GM18508 (cell line): ENCODE data around the gene KCTD1.

Experiments used
- ATAC-seq: cut with Tn5 transposase; IDR thresholded peaks from one replicate; pipeline ENCODE4 v1.9.1; 2021; ENCODE audit warnings: moderate number of reproducible peaks; ENCODE audit not compliant: insufficient read depth, unreplicated experiment

KCTD1 gene

DNA sequence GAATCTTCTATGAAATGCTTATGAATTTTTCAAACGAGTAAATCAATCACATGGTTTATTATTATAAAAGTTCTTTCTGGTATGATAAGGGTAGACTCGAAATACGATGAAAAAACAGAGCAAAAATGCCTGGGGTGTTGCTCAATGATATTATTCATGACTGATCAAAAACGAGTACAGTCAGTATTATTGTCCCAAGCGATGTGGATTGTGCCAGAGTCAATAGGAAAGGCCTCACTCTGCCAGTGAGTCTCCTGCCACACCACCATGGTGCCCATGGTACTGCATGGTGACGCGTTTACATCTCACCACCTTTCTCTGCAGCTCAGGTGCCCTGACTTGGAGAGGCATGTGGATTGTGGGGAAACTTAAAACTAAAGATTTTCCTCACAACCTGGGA lies 58.5 kb downstream of the KCTD1 start:
- no peak for ATAC-seq

DNA sequence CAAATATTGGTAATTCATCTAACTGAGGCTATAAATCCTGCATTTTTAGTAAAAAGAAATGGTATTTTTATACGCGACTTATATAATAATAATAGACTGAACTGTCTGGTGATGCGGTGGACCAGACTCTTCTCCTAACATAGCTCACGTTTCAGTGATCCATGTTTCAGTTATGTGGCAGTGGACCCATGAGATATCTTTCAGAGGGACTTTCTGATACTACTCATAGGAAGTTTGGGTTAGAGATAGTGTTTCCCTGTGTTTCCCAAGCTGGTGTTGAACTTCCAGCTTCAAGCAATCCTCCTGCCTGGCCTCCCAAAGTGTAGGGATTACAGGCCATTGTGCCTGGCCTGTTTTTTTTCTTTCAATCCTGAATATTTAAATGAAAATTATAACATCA lies 59.2 kb downstream of the KCTD1 start:
- ATAC-seq = no peak

DNA sequence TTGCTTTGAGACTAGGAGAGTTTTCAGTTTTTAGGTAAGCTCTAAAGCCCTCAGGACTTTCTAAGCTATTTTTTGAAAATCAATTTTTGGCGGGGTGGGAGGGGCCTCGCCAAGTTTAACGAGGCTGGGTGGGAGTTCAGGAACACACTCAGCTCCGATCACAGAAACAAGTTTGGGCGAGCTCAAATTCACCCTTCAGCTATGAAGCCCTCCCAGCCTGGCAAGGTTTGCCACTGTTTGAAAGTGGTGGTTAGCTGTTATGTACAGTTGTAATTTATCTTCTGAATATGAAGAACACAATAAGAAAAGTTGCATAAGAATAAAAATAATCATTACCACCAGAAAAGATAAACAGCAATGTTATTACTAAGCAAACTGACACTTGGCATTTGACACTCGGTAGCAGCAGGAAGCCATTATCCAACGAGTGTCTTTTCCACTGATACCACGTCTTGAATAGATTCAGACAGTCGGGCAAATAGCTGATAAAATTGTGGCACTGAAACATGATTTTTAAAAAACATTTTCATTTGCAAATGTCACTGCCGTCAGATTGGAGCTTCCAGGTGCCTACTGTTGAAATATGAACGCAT lies 59.8 kb downstream of the KCTD1 start:
- ATAC-seq = no peak

DNA sequence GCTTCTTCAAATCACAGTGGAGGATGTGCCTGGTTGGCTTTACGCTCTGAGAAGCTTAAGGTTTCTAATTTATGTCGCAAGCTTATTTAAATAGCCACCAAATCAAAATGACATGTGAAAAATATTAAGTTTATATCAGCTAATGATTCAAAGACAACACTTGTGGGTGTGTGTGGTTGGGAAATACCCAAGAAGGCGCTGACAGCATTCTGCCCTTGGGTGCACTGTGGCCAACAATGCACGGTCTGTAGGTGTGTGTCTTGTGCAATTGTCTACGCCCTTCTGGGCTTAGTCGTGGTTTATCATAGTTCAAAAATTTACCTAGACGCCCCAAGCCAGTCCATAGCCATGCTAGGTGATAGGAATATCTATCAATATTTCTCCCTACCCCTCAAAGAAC lies 60.9 kb downstream of the KCTD1 start:
- peak; percentile 93 for ATAC-seq

DNA sequence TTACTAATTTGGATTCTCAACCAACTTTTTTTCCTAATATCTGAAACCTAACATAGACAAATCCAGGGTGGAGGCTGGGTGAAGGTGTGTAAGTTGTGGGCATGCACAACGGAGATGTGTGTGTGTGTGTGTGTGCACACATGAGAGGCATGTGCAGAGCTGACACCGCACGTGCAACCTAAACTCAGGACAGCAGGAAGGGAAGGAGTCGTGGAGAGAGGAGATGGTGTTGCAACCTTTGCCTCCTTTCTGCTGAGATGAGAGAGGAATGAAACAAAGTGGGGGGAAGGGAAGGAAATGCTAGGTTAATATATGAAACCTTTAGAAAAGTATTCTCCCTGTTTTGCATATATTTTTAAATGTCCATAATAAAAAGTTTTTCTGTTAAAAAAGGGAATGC lies 64.7 kb downstream of the KCTD1 start:
- ATAC-seq = no peak

DNA sequence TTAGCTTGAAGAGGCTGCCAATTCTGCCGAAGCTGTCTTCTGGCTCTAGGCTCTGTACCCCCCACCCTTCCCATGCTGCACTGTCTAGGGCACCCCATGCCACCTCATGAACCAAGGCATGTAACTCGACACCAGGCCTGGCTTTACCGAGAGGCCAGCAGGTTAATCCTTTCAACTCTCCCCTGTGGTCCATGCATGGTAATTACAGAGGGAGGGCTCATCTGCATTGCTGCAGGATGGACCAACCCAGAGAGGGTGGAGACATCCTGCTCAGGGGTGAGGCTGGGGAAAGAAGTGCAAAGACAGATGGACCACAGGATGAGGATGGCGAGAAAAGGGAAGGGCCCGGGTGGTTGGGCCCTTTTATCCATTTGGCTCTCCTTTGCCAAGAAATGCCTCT lies 65.8 kb downstream of the KCTD1 start:
- no peak for ATAC-seq

DNA sequence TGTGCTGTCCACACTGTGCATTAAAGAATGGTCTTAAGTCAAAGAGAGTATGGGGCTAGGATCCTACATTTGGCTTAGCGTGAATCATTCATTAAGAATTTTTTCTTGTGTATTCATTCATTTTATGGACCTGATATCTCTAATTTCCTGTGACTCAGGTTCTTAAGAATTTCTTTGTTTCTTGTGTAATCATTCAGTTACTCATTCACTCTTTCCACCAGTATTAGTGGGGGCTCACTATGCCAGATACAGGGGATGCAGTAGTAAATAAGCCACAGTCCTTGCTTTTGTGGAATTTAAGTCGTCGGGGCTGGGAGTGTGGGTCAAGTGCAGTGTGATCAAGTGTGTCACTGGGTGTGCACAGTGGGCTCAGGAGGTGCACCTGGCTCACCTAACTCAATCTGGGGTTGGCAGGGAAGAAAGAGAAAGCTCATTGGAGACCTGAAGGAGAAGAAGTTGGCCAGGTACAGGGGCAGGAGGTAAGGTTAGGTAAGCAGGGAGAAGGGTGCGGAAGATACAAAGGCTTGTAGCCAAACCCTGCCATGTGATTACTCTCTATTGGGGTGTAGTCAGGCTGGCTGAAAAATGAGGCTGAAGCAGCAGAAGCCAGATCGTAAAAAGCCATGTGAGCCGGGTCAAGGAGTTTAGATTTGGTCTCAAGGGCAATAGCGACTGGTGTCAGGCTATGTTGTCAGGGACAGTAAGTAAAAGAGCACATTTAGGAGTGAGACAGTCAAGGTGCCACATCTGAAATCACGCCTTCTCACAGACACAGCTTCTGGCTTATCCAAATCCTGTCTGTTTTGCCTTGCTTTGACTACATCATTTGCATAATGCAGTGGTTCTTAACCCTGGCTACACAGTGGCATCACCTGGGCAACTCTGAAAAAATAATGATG lies 67.2 kb downstream of the KCTD1 start:
- ATAC-seq = no peak

DNA sequence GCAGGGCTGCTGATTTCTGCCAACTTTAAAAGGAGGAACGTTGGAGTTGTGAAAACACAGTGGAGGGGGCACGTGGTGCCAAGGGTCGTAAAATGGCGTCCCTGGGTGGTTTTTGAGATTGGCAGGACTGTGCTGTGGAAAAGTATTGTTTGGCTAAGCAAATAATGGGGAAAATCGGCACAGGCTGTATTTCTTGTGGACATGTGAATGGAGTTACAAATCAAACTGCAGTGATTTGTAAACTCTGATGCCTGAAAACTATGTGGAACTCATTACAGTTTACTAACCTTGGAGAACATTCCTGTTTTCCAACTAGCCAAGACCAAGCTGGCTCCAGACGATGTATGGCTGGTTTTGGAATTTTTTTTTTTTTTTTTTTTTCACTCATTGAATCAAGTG lies 68.7 kb downstream of the KCTD1 start:
- no peak for ATAC-seq

DNA sequence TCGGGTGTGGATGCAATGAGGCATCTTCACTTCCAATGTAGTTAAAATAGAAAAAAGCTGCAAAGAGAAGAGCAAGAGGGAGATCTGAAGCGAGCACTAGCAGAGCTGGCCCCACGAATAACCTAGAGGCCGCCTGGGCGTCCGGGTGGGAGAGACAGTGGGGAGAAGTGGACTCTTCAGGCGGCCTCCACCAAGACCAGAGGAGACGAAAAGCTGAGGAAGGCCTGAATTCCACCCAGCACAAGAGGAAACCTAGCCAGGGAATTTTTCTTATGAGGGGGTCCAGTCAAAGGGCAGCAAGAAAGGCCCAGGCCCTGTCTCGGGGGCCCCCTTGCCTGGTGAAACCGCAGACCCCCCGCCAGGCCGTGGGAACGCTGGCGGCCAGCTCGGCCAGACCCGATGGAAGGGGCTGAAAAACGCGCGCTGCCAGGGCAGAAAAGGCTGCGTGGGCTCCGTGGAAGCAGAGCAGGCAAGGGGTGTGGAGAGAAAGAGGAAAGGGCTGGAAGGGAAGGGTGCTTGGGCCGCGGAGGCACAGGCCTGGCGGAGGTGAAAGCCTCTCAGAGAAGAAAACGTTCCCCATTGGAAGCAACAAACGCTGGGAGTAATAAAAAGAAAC lies 69.2 kb downstream of the KCTD1 start:
- no peak for ATAC-seq

DNA sequence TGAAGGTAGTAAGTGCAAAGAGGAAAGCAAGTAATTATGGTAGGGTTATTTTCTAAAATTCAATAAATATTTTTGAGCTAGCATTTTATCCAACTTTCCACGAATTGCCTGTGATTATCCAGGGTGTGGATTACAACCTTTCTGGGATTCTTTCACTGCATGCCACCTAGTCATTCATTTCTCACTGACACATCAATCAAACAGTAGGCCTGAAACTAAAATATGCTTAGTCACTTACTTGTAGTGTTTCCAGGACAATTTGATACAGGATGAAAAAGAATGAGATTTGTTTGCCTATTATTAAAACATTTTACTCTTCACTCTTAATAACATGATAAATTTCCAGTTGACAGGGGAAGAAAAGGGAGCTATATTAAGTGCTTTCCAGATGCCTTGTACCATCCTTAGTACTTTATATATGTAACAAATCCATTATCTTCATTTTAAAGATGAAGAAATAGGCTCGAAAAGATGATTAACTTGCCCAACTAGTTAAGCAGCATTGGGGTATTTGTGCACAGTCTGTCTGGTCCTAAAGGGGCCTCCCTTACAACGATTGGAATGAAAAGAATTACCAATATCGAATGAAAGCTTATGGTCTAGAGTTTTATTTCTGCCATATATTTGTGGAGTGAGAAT lies 70.4 kb downstream of the KCTD1 start:
- no peak for ATAC-seq

DNA sequence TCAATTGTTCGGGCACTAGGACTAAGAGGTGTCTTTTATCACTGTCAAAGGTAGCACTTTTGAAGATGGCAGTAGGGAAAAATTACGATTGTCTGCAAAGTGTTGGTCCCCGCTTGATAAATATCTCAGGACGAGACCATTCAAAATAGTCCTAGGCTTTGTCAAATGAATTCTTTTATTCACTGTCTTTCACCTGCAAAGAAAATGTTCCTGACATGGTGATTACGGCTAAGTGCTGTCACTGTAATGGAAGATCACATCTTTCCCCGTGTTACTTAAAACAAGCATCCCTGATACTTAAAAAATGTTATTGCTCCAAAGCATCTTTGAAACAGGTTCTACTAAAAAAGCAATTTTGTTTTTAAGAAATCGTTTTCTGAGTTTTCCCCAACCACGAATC lies 71.7 kb downstream of the KCTD1 start:
- ATAC-seq = no peak

DNA sequence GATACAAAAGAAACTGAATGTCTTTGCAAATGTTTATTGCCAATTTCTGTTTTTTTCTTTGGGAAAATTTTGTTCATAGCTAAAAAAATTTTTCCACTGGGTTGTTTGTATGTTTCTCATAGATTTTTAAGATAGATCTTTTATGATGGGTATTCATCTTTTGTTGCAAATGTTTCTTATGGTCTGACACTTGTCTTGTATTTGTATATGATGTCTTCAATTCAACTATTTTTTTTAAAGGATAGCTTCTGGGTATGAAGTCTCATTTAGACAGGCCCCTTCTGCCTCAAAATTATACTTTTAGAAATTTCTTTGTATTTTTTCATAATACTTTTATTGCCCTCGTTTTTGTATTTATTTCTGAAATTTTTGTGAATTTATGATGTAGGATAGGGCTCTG lies 73.8 kb downstream of the KCTD1 start:
- no peak for ATAC-seq

DNA sequence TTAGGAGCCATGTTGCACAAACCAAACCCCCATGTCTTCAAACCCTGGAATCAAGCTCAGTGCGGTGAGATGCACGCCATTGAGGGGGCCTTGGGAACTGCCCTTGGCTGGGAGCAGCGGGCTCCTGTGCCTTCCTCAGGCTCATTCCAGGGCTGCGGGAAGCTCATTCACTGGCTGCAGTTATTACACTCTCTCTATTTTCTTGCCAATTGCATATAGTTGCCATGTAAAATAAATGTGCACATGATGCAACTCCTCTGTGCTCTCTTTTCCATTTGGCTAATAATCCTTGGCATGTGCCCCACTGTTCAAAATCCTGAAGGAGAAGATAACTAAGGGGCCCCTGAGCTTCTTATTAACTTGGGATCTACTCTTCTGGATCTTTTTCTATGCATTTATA lies 74.7 kb downstream of the KCTD1 start:
- no peak for ATAC-seq

DNA sequence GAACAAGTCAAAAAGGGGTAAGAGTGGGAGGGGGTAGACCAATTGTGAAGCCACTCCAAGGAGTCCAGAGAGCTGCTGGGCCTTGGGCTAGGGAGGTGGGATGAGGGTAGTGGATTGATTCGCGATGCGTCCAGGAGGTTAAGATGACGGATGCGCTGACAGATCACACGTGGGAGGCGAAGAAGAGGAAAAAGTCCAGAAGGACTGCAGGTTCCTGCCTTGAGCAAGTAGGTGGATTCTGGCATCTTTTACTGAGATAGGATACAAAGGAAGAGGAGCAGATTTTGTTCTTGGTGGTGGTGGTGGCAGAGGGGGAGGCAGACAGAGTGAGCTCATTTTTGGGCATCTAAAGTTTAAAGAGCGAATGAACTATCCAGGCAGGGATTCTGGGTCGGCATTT lies 76.5 kb downstream of the KCTD1 start:
- ATAC-seq = no peak

DNA sequence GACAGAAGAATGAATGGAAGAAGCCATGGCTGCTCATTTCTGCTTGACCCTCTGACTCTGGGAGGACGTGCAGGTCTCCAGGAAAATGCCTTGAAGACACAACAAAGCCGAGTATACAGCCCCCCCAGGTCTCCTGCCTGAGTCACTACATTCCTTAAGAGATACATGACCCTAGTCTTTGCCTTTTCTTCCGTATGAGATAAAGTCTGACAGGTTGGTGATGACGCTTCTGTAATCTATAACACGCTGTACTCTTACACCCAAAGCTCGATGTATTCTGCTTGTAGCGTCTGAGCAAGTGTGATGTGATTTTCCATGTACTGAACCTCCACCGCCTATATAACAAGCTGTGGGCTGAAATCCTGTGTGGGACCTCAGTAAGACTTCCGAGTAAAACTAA lies 77.3 kb downstream of the KCTD1 start:
- no peak for ATAC-seq

DNA sequence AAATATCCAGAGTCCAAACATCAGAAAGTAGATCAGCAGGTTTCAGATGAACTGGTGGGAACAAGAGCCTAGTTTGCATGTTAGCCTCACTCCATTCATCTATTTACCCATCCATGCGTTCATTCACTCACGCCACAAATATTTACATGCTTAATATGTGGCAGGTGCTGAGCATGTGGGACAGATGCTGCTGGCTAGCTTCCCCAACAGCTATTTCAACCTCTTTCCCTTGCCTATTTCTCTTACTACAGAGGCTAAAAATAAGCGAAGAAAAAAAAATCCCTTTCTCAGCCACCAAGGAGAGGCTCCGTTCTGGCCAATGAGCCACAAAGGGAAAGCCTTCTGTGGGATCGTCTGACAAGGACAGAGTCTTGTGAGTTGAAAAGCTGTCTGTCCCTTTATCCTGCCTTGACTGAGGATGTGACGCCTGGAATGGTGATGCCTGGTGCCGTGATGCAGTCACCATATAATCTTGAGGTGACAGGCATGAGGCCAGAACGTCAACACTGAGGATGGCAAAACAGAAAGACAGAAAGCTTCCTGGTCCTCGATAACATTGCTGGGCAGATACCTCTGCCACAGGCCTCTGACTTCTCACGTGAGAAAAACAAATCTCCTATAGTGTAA lies 78.2 kb downstream of the KCTD1 start:
- peak; percentile 59 for ATAC-seq

DNA sequence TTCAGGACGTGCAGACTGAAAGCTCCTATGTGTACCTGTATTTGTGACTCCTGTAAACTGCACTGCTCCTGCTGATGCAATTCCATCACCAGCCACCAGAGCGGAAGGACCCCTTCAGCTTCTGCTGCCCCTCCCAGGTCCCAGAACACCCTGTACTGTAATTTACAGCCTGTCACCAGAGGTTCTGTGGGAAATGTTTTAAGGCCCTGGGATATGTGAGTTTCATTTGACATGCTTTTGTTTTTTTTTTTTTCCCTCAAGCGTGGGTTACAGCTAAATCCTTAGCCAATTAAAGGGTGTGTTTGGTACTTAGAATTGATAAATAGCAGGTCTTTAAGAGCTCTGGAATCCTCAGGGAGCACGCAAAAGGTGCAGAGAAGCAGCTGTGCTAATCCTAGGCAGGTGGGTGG lies 79.4 kb downstream of the KCTD1 start:
- peak; percentile 72 for ATAC-seq

DNA sequence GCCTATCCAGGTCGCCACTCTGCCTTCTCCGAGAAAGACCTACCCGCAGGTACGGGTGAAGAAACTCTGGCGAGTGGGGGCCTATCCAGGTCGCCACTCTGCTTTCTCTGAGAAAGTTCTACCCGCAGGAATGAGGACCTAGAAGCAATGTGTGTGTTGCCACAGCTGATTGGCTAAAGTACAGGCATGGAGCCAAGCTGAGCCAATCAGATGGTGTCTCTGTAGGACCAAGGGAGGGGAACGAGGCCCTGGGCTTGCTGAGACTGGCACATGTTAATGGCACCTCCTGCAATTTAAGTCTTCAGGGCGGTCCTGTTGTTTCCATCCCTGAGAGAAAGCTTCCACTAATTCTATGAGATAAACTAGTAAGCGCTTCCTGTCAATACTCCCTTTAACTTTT lies 82.3 kb downstream of the KCTD1 start:
- no peak for ATAC-seq

DNA sequence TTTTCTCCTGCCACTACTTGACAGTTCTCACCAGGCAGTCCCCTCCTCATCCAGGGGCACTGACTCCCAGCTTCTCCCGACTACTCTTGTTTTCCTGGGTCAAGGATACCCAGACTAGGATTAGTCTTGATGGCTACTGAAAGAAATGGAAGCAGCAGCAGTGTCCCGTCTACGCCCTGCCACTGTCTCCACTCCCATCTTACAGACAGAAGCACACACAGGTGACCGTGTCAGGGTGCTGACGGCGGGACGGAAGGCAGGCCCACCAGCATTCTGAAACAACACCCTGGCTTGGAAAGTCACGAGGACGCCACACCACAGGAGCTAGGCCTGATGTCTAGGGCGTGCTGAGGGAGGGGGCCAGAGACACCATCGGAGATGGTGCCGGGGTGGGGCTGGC lies 82.9 kb downstream of the KCTD1 start:
- no peak for ATAC-seq

DNA sequence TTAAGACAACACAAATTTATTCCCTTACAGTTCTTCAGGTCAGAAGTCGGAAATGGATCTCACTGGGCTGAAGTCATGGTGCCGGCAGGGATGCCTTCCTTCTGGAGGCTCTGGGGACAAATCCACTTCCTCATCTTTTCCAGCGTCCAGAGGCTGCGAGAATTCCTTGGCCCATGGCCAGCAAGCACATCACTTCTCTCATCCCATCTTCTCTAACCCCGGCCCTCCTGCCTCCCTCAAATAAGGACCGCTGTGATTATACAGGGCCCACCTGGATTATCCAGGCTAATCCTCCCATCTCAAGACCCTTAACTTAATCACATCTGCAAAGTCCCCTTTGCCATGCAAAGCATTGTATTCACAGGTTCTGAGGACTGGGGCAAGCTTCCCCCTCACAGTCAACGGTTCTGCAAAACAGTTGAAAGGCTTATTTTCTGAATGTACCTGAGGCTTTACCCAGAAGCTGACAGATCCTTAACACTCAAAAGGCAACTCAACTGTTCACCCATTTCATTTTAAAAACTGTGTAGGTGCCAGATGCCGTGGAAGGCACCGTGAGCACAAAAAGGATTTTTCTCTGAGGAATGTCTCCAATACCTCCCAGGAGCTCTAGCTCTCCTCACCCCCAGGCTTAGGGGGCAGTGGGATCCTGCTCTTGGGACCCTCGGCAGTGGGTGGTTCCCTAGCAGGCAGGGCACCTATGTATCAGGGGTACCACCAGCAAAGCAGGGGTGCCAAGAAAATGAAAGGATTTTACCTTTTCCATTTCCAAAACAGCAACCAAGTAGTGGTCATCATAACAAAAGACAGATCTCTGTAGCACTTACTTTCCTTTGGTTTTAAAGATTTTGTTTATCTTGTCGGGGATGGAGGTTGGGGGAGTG lies 84.0 kb downstream of the KCTD1 start:
- no peak for ATAC-seq
